ENCODE measurements around the gene TOMM40L.

TOMM40L gene

DNA sequence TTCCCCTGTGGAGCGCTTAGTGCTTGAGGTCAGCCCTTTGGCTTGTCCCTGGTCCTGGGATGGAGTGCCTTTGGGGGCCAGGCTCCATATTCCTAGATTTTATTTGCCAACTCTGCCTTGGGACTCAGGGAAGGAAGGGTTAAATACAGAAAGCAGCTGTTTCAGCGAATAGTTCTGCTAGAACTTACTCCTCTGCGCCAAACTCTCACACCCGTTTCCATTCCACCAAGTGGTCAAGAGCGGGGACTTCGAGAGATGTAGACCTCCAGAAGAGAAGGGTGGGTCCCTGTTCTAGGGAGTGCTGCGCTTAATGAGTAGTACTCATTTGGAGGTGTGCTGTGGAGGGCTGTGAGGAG, 704 bp upstream of the TOMM40L start:
- TF ChIP-seq TAF1 (IDR thresholded peaks at IDR 0.05; ENCODE audit: borderline replicate concordance, insufficient read depth, low read length) (no peak), FOXP2 (optimal IDR thresholded peaks at IDR 0.05; ENCODE audit: borderline replicate concordance, extremely low read depth, extremely low read length, insufficient read depth) (no peak), POLR2AphosphoS5 (IDR thresholded peaks at IDR 0.05; ENCODE audit: low read depth, low read length) (no peak)
- TF ChIP-seq, protein P1, sequence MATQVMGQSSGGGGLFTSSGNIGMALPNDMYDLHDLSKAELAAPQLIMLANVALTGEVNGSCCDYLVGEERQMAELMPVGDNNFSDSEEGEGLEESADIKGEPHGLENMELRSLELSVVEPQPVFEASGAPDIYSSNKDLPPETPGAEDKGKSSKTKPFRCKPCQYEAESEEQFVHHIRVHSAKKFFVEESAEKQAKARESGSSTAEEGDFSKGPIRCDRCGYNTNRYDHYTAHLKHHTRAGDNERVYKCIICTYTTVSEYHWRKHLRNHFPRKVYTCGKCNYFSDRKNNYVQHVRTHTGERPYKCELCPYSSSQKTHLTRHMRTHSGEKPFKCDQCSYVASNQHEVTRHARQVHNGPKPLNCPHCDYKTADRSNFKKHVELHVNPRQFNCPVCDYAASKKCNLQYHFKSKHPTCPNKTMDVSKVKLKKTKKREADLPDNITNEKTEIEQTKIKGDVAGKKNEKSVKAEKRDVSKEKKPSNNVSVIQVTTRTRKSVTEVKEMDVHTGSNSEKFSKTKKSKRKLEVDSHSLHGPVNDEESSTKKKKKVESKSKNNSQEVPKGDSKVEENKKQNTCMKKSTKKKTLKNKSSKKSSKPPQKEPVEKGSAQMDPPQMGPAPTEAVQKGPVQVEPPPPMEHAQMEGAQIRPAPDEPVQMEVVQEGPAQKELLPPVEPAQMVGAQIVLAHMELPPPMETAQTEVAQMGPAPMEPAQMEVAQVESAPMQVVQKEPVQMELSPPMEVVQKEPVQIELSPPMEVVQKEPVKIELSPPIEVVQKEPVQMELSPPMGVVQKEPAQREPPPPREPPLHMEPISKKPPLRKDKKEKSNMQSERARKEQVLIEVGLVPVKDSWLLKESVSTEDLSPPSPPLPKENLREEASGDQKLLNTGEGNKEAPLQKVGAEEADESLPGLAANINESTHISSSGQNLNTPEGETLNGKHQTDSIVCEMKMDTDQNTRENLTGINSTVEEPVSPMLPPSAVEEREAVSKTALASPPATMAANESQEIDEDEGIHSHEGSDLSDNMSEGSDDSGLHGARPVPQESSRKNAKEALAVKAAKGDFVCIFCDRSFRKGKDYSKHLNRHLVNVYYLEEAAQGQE (IDR thresholded peaks at IDR 0.05; ENCODE audit: insufficient read depth in 1 of 2, low read depth in 2 of 2, low read length in 2 of 2) = no peak

DNA sequence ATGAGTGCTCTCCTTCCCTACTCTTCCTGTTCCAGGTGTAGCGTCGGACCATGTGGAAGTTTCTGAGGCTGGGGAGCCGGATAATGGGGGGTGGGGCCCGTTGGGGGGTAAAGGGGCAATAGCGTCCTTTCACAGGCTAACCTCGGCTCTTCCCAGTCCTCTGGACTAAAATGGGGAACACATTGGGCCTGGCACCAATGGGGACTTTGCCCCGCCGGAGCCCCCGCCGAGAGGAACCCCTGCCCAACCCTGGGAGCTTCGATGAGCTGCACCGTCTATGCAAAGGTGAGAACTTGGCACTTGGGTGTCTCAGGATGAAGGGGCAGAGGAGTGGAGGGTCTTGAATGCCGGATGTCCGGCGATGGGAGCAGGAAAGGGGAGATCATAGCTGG, 456 bp downstream of the TOMM40L start:
- TF ChIP-seq FOXP2 (optimal IDR thresholded peaks at IDR 0.05; ENCODE audit: borderline replicate concordance, extremely low read depth, extremely low read length, insufficient read depth) = no peak
- TF ChIP-seq, protein P1 (IDR thresholded peaks at IDR 0.05; ENCODE audit: insufficient read depth in 1 of 2, low read depth in 2 of 2, low read length in 2 of 2) = no peak
- no peak for TF ChIP-seq POLR2AphosphoS5 (IDR thresholded peaks at IDR 0.05; ENCODE audit: low read depth, low read length)
- no peak for TF ChIP-seq TAF1 (IDR thresholded peaks at IDR 0.05; ENCODE audit: borderline replicate concordance, insufficient read depth, low read length)
- no peak for TF ChIP-seq SIN3A (IDR thresholded peaks at IDR 0.05; ENCODE audit: borderline replicate concordance, insufficient read depth, low read length)

- TF ChIP-seq, protein P1 (IDR thresholded peaks at IDR 0.05; ENCODE audit: insufficient read depth in 1 of 2, low read depth in 2 of 2, low read length in 2 of 2) = no peak
- TF ChIP-seq TAF1 (IDR thresholded peaks at IDR 0.05; ENCODE audit: borderline replicate concordance, insufficient read depth, low read length) (peak; percentile 34; the same call in 1 of the 2 replicates), POLR2AphosphoS5 (IDR thresholded peaks at IDR 0.05; ENCODE audit: low read depth, low read length) (no peak; the same call in 1 of the 2 replicates)
Observed at GRCh38 chr1:161226759-161227158, 899 bp downstream of the TOMM40L start.

GRCh38 chr1:161227196-161227871, 1.5 kb downstream of the TOMM40L start:
- TF ChIP-seq SIN3A (IDR thresholded peaks at IDR 0.05; ENCODE audit: borderline replicate concordance, insufficient read depth, low read length) (no peak), POLR2AphosphoS5 (IDR thresholded peaks at IDR 0.05; ENCODE audit: low read depth, low read length) (no peak), FOXP2 (optimal IDR thresholded peaks at IDR 0.05; ENCODE audit: borderline replicate concordance, extremely low read depth, extremely low read length, insufficient read depth) (no peak), TAF1 (IDR thresholded peaks at IDR 0.05; ENCODE audit: borderline replicate concordance, insufficient read depth, low read length) (no peak)
- TF ChIP-seq, protein P1 (IDR thresholded peaks at IDR 0.05; ENCODE audit: insufficient read depth in 1 of 2, low read depth in 2 of 2, low read length in 2 of 2) = no peak

- TF ChIP-seq POLR2AphosphoS5 (IDR thresholded peaks at IDR 0.05; ENCODE audit: low read depth, low read length) (no peak), FOXP2 (optimal IDR thresholded peaks at IDR 0.05; ENCODE audit: borderline replicate concordance, extremely low read depth, extremely low read length, insufficient read depth) (no peak), TAF1 (IDR thresholded peaks at IDR 0.05; ENCODE audit: borderline replicate concordance, insufficient read depth, low read length) (no peak), SIN3A (IDR thresholded peaks at IDR 0.05; ENCODE audit: borderline replicate concordance, insufficient read depth, low read length) (no peak)
- TF ChIP-seq, protein P1 (IDR thresholded peaks at IDR 0.05; ENCODE audit: insufficient read depth in 1 of 2, low read depth in 2 of 2, low read length in 2 of 2) = no peak
Observed at GRCh38 chr1:161228032-161228431, 2.2 kb downstream of the TOMM40L start.
